Activated CD8-positive, alpha-beta memory T cell treated with anti-CD3 and anti-CD28 coated beads, Interleukin-2, amount 50 U/mL, for 1 hour (primary cell): ENCODE results near the gene TMX4.
"Not testable (repeated sequence)": the region's sequence is repeated elsewhere in the genome, so short reads cannot be mapped to it uniquely, and the experiment has no call there.

Source experiments
- DNase-seq: peaks from one replicate; pipeline ENCODE4 v3.0.0-alpha.2; 2020; ENCODE audit errors: extremely low read depth

Gene TMX4

GRCh38 chr20:7971536-7972280 lies 47.9 kb downstream of the TMX4 start:
- DNase-seq, result no peak

- no peak for DNase-seq
Observed at GRCh38 chr20:7967199-7967844, 52.2 kb downstream of the TMX4 start.

- no peak for DNase-seq
Observed at GRCh38 chr20:7966176-7966575, 53.4 kb downstream of the TMX4 start.

- DNase-seq, result no peak
Observed at GRCh38 chr20:7959484-7959883, 60.1 kb downstream of the TMX4 start.

- not testable (repeated sequence) for DNase-seq
Observed at GRCh38 chr20:7956561-7956960, 63.0 kb downstream of the TMX4 start.

- DNase-seq, result no peak
Observed at GRCh38 chr20:7950387-7950786, 69.2 kb downstream of the TMX4 start.

- no peak for DNase-seq
Observed at GRCh38 chr20:7943891-7944290, 75.7 kb downstream of the TMX4 start.

GRCh38 chr20:7940341-7940740 lies 79.2 kb downstream of the TMX4 start, which contains the start of gene HAO1:
Gene HAO1, minus strand, starts transcription at chr20:7940458. Its CDS starts 36 bp downstream, at chr20:7940422.
- DNase-seq, result no peak

- DNase-seq, result no peak
Observed at GRCh38 chr20:7939663-7940062, 79.9 kb downstream of the TMX4 start.

- DNase-seq, result no peak
Observed at GRCh38 chr20:7938058-7938457, 81.5 kb downstream of the TMX4 start.

GRCh38 chr20:7937328-7937727 lies 82.2 kb downstream of the TMX4 start:
- no peak for DNase-seq

GRCh38 chr20:7935027-7935551 lies 84.5 kb downstream of the TMX4 start:
- no peak for DNase-seq

GRCh38 chr20:7933346-7933745 lies 86.2 kb downstream of the TMX4 start:
- DNase-seq, result no peak

- DNase-seq, result no peak
Observed at GRCh38 chr20:7930343-7930742, 89.2 kb downstream of the TMX4 start.
